Endometrium (tissue), 2 donors: ENCODE measurements around the gene LACTBL1.
"Not testable (repeated sequence)": the region's sequence is repeated elsewhere in the genome, so short reads cannot be mapped to it uniquely, and the experiment has no call there.

ENCODE experiments used
- FAIRE-seq: peaks from 2 replicates; lab custom pipeline; 2012; peaks lifted over from hg19 to GRCh38; lab: Jason Lieb, UNC
- donor health status: control.
- donor health status: control.

LACTBL1 gene, protein sequence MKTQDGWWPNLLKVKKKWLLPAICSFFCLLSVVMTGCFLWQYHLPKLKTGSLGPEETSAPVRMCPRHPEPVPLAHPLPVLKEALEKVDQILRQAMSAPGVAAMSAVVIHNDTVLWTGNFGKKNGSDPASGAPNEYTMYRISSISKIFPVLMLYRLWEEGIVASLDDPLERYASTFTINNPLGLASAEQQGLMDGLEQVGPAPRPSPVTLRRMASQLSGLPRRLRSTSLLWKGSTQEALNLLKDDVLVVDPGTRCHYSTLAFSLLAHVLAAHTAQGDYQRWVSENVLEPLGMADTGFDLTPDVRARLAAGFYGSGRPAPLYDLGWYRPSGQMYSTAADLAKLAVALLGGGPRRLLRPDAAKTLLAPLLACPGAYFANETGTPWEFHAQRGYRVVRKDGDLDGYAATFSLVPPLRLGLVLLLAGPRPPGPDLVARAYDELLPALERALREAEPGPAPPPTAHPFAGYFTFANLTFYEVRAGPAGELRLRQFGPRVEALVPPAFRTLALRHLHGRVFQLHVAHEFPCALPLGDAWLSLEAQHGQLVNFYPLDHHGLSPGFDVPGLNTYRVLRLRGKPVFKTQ

GRCh38 chr1:22972760-22973159, at the start of gene LACTBL1:
LACTBL1 (minus strand) TSS chr1:22972866; CDS start chr1:22972316, 550 bp downstream.
- no peak for FAIRE-seq

DNA sequence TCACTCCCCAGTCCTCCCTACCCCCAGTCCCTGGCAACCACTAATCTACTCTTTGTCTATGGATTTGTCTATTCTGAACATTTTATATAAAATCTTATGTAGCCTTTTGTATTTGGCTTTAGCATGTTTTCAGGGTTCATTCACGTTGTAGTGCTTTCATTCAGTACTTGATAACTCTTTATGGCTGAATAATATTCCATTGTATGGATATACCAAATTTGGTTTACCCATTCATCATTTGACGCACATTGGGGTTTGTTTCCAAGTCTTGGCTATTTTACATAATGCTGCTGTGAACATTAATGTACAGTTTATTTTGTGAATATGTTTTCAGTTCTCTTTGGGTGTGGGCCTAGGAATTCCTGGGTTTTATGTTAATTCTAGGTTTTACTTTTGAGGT, 49.2 kb upstream of the LACTBL1 start:
- FAIRE-seq: no peak

DNA sequence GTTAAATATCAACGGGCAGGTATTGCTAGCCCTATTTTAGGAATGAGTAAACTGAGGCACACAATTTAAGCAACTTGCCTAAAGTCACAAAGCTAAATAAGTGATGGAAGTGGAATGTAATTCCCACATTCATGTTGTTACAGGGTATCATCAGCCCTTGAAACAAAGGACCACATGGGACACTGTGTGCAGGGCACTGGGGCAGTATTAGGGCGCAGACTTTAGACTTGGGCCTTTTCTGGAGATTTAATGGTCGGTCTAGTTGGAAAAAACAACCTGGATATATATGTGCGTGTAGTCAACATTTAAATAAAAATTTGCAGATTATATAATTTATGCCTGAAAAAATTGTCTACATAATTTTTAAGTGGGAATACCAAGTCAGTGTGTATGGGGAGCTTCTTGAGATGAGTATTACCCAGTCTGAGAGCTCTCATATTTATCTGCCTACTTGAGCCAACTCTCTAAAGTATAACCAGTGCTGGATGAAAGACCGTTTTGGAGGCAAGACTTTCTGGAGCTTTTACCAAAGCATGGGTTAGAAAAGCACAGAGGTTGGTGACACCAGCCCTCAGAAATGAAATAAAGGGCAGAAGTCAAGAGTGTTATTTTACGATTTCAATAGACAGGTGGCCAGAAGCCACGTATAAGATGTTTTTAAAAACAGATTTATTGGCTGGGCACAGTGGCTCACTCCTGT, 48.2 kb upstream of the LACTBL1 start:
- no peak for FAIRE-seq

DNA sequence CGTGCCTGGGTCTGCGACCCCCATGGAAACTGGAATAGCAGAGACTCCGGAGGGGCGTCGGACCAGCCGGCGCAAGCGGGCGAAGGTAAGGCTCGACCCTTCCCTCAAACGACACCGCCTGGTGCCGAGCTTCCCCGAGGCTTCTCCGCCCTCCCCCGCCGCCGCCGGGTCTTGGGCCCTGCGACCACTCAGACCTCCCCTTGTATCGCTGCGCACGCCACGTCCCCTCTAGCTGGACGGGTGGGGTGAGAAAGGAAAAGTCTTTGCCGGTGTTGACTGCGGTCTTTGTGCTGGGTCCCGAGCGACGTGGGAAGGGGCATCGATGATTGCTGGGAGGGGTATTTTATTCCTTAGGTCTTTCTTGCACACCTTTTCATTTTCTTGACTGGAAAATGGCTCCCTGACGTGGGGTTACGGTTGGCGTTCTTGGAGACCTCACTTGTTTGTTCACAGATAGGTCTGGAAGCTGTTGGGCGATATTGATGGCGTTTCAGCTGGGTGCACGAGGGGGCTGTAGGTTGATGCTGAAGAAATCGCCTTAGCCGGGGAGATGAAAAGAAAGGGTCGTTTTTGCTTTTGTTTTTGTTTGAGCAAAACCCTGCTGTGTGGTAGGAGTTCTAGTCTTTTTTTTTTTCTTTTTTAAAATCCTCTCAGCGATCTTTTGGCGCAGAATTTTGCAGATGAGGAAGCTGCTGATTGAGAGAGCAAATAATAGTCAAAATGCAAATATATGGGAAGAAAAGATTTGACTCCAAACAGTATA, 47.4 kb upstream of the LACTBL1 start:
- no peak for FAIRE-seq

GRCh38 chr1:23019094-23019862, 46.6 kb upstream of the LACTBL1 start, which contains the start of gene KDM1A:
KDM1A (plus strand) TSS chr1:23019468; CDS start chr1:23019597, 129 bp downstream.
- peak; percentile 31 for FAIRE-seq

DNA sequence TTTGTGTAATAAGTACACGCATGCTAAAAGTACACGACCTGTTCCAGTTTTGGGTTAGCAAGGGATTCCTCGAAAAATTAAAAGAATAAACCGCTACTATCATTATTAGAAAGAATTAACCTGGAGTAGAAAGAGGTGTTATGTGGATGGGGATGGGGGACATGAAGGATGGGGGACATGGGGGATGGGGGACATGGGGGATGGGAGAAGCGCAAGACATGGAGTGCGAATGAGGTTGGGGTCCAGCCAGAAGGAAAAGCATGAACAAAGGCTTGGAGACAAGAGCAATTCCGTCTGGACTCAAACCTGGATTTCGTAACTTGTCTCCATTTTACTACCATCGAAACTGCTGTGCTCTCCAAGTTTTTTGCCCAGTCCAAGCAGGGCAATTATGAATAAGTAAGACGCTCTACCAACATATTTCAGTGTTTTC, 46.0 kb upstream of the LACTBL1 start:
- FAIRE-seq: no peak

DNA sequence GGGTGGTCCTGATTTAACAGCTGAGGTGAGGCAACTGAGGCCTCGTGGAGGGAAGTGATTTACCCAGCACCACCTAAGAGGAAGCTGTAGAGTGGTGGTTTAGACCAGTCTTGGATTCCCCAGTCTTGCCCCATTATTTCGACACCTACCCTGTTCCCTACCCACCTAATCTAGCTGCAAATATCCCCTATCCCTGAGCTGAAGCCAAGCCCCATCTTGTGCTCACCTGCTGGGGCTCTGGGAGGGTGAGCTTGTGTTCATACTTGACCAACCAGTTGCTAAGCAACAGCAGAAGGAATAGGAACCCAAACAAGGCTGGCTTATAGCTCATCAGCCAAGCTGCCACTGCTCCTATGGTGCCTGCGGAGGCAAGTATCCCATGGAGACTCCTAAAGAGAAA, 41.0 kb upstream of the LACTBL1 start:
- no peak for FAIRE-seq

DNA sequence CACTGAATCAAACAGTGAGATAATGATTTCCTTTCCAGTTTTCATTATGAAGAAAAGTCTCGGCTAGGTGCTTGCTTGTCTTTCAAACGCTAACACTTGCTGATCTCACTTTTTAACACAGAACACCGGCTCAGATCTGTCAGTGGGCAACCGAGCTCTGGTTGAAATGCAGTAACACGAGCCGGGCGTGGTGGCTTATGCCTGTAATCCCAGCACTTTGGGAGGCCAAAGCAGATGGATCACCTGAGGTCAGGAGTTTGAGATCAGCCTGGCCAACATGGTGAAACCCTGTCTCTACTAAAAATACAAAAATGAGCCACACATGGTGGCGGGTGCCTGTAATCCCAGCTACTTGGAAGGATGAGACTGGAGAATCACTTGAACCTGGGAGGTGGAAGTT, 37.4 kb upstream of the LACTBL1 start:
- not testable (repeated sequence) for FAIRE-seq

DNA sequence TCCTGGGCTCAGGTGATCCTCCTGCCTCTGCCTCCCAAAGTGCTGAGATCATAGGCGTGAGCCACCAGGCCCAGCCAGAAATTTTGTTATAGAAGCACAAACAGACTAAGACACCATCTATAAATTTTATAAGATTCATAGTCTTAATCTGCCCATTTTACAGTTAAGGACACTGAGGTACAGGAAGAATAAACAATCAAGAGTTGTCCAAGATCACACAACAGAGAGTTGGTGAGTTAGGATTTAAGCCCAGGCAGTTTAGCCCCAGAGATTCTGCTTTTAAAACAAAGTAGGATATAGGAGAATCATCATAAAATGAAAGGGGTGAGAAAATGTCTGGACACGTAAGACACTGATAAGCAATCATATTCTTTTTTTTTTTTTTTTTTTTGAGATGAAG, 36.2 kb upstream of the LACTBL1 start:
- no peak for FAIRE-seq

GRCh38 chr1:23007106-23007505, 34.4 kb upstream of the LACTBL1 start:
- no peak for FAIRE-seq

DNA sequence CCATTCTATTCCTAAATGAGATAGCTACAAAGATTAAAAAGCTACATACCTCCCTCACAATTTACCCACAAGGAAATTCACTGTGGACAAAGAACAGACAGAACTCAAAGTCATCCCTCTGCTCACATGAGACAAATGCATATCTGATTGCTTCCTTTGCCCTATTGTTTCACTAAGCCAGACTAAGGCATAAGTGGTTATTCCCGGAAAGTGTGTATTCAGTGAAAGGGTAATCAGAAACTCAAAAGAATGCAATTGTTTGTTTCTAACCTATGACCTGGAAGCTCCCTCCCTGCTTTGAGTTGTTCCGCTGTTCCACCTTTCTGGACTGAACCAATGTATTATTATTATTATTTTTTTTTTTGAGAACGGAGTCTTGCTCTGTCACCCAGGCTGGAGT, 32.1 kb upstream of the LACTBL1 start:
- FAIRE-seq: not testable (repeated sequence)

GRCh38 chr1:23004112-23004511, 31.4 kb upstream of the LACTBL1 start:
- FAIRE-seq: no peak

- FAIRE-seq: not testable (repeated sequence)
These were observed 29.6 kb upstream of the LACTBL1 start for GRCh38 chr1:23002218-23002617.

GRCh38 chr1:23000133-23000532, 27.5 kb upstream of the LACTBL1 start:
- FAIRE-seq: not testable (repeated sequence)

DNA sequence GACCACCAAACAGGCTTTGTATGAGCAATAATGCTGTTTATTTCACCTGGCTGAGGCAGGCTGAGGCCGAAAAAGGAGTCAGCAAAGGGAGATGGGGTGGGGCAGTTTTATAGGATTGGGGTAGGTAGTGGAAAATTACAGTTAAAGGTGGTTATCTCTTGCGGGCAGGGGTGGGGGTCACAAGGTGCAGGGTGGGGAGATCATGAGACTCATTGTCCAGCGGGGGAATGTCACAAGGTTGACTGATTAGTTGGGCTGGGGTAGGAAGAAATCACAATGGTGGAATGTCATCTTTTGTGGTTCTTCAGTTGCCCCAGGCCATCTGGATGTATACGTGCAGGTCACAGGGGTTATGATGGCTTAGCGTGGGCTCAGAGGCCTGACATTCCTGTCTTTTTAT, 24.9 kb upstream of the LACTBL1 start:
- FAIRE-seq: not testable (repeated sequence)

DNA sequence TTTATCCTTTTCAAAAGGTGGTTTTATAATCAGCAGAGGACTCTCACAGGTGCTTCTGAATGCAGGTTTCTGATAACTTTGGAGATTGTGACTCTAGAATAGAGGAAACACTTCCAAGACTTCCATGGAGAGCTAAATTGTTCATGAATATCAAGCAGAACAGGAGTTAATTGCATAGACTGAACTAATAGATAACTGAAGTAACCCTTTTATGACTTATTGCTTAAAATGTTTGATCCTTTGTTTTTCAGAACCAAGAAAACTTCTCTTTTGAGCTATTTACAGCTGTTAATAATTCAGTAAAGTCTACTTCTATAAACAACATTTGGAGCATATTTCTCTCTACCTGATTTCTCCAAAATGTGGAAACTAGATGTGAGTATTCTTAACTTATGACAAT, 23.1 kb upstream of the LACTBL1 start:
- no peak for FAIRE-seq

- FAIRE-seq: not testable (repeated sequence)
These were observed 20.6 kb upstream of the LACTBL1 start for GRCh38 chr1:22993220-22993795.

- FAIRE-seq: not testable (repeated sequence)
These were observed 19.7 kb upstream of the LACTBL1 start for GRCh38 chr1:22992384-22992783.

DNA sequence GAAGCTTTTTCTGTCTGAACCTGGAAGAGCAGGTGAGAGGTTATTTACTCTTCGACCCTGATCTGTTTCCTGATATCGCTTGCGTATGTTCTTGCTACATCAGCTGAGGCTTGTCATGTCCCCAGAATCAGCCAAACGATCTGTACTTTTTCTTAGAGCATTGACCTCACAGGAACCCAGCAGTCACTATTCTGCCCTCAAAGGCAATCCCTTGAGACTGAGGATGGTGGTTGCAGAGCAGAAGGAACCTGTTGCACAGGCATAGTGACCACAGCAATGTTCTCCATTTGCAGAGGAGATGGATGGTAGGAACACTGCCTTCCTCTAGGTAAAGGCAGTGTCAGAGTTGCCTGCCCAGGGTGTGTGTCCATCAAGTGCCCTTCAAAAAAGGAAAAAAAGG, 11.3 kb upstream of the LACTBL1 start:
- FAIRE-seq: no peak

- FAIRE-seq: not testable (repeated sequence)
These were observed 7.8 kb upstream of the LACTBL1 start for GRCh38 chr1:22980471-22980790.

DNA sequence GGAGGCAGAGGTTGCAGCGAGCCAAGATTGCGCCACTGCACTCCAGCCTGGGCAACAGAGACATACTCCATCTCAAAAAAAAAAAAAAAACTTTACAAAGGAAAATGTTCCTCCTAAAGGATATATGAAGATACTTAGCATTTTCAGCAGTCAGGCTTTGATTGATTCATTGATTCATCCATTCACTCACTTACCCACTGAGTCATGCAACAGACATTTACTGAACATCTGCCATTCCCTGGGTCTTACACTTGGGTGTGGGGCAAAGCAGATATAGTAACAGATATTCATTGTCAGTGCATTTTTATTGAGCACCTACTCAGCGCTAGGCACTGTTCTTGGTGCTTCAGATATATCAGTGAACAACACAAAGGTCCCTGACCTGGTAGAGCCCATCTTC, 5.6 kb upstream of the LACTBL1 start:
- FAIRE-seq: no peak
